Measurements from ENCODE around the gene PDE1C. TPM values are rescaled to one million over a fixed set of nuclear protein-coding genes. Genes with fewer than 3 reads are reported as not detected.

PDE1C gene
- total RNA-seq, 3 donors from 2014 or later (not counting 1 experiment from before 2014, with no cell fraction given), result not detected

GRCh38 chr7:32045228-32045627 is 25.0 kb downstream of the PDE1C start:
- TF ChIP-seq, protein P1, sequence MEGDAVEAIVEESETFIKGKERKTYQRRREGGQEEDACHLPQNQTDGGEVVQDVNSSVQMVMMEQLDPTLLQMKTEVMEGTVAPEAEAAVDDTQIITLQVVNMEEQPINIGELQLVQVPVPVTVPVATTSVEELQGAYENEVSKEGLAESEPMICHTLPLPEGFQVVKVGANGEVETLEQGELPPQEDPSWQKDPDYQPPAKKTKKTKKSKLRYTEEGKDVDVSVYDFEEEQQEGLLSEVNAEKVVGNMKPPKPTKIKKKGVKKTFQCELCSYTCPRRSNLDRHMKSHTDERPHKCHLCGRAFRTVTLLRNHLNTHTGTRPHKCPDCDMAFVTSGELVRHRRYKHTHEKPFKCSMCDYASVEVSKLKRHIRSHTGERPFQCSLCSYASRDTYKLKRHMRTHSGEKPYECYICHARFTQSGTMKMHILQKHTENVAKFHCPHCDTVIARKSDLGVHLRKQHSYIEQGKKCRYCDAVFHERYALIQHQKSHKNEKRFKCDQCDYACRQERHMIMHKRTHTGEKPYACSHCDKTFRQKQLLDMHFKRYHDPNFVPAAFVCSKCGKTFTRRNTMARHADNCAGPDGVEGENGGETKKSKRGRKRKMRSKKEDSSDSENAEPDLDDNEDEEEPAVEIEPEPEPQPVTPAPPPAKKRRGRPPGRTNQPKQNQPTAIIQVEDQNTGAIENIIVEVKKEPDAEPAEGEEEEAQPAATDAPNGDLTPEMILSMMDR (IDR thresholded peaks at IDR 0.05), result no peak
- H3K27ac ChIP-seq (ENCODE audit: low read length), result no peak overlapping the region
- Mint-ChIP-seq H3K27ac (no peak overlapping the region), H3K9me3 (peaks cover 0 to 2% of the 10 kb centered on the region in 2 donors), H3K27me3 (ENCODE audit: low read depth in 2 of 2) (no peaks in the 10 kb centered on the region), H3K4me1 (peaks cover 0 to 6% of the 10 kb centered on the region in 2 donors), H3K4me3 (no peak overlapping the region), H3K36me3 (no peaks in the 10 kb centered on the region)
- H3K9me3 ChIP-seq (ENCODE audit: control insufficient read depth, insufficient read depth, low read length), result no peaks in the 10 kb centered on the region
- no peaks in the 10 kb centered on the region for H3K4me1 ChIP-seq (ENCODE audit: control insufficient read depth, insufficient read depth, low read length)
- no peak for DNase-seq
- no peaks in the 10 kb centered on the region for H3K27me3 ChIP-seq (ENCODE audit: control insufficient read depth, insufficient read depth, low read length)
- H3K36me3 ChIP-seq (ENCODE audit: control insufficient read depth, insufficient read depth, low read length), result no peaks in the 10 kb centered on the region
- H3K4me3 ChIP-seq (ENCODE audit: low read length), result no peak overlapping the region
- intact Hi-C loops (cut with micrococcal nuclease), result no loop called here
- no peak for ATAC-seq

- no peak for DNase-seq
- TF ChIP-seq, protein P1 (IDR thresholded peaks at IDR 0.05), result no peak
- Histone ChIP-seq H3K27me3 (ENCODE audit: control insufficient read depth, insufficient read depth, low read length) (no peaks in the 10 kb centered on the region), H3K36me3 (ENCODE audit: control insufficient read depth, insufficient read depth, low read length) (no peaks in the 10 kb centered on the region), H3K27ac (ENCODE audit: low read length) (no peak overlapping the region), H3K4me1 (ENCODE audit: control insufficient read depth, insufficient read depth, low read length) (no peaks in the 10 kb centered on the region), H3K9me3 (ENCODE audit: control insufficient read depth, insufficient read depth, low read length) (no peaks in the 10 kb centered on the region), H3K4me3 (ENCODE audit: low read length) (no peak overlapping the region)
- no peaks in the 10 kb centered on the region for H3K27me3 Mint-ChIP-seq (ENCODE audit: low read depth in 2 of 2)
- no peak for ATAC-seq
- no peak overlapping the region for H3K27ac Mint-ChIP-seq
- WGBS (ENCODE audit: insufficient coverage), result 66% methylated on average over 2 of the region's 3 CpGs
- intact Hi-C loops (cut with micrococcal nuclease), result no loop called here
- H3K4me3 Mint-ChIP-seq, result no peak overlapping the region
- H3K36me3 Mint-ChIP-seq, result no peaks in the 10 kb centered on the region
- H3K4me1 Mint-ChIP-seq, result peaks cover 0 to 6% of the 10 kb centered on the region in 2 donors
- peaks cover 0 to 2% of the 10 kb centered on the region in 2 donors for H3K9me3 Mint-ChIP-seq
These were observed 25.5 kb downstream of the PDE1C start for GRCh38 chr7:32044739-32045138.

GRCh38 chr7:32043688-32044087 is 26.5 kb downstream of the PDE1C start:
- Mint-ChIP-seq H3K27me3 (ENCODE audit: low read depth in 2 of 2) (no peaks in the 10 kb centered on the region), H3K4me1 (no peaks in the 10 kb centered on the region), H3K9me3 (no peaks in the 10 kb centered on the region), H3K27ac (no peak overlapping the region), H3K36me3 (no peaks in the 10 kb centered on the region), H3K4me3 (no peak overlapping the region)
- Histone ChIP-seq H3K9me3 (ENCODE audit: control insufficient read depth, insufficient read depth, low read length) (no peaks in the 10 kb centered on the region), H3K36me3 (ENCODE audit: control insufficient read depth, insufficient read depth, low read length) (no peaks in the 10 kb centered on the region), H3K27me3 (ENCODE audit: control insufficient read depth, insufficient read depth, low read length) (no peaks in the 10 kb centered on the region), H3K4me1 (ENCODE audit: control insufficient read depth, insufficient read depth, low read length) (no peaks in the 10 kb centered on the region), H3K4me3 (ENCODE audit: low read length) (no peak overlapping the region), H3K27ac (ENCODE audit: low read length) (no peak overlapping the region)
- intact Hi-C loops (cut with micrococcal nuclease), result no loop called here
- TF ChIP-seq, protein P1 (IDR thresholded peaks at IDR 0.05), result no peak
- DNase-seq (no peak), ATAC-seq (no peak)
- WGBS (ENCODE audit: insufficient coverage), result 71% methylated on average over 3 of the region's 3 CpGs

- no peaks in the 10 kb centered on the region for H3K36me3 ChIP-seq (ENCODE audit: control insufficient read depth, insufficient read depth, low read length)
- no peaks in the 10 kb centered on the region for H3K27me3 ChIP-seq (ENCODE audit: control insufficient read depth, insufficient read depth, low read length)
- no peaks in the 10 kb centered on the region for H3K4me1 ChIP-seq (ENCODE audit: control insufficient read depth, insufficient read depth, low read length)
- TF ChIP-seq, protein P1 (IDR thresholded peaks at IDR 0.05), result no peak
- H3K4me1 Mint-ChIP-seq, result no peaks in the 10 kb centered on the region
- H3K9me3 ChIP-seq (ENCODE audit: control insufficient read depth, insufficient read depth, low read length), result no peaks in the 10 kb centered on the region
- H3K27ac Mint-ChIP-seq, result no peak overlapping the region
- no peak overlapping the region for H3K4me3 ChIP-seq (ENCODE audit: low read length)
- ATAC-seq, result no peak
- H3K36me3 Mint-ChIP-seq, result no peaks in the 10 kb centered on the region
- no peak overlapping the region for H3K4me3 Mint-ChIP-seq
- no peaks in the 10 kb centered on the region for H3K27me3 Mint-ChIP-seq (ENCODE audit: low read depth in 2 of 2)
- DNase-seq, result no peak
- intact Hi-C loops (cut with micrococcal nuclease), result no loop called here
- WGBS (ENCODE audit: insufficient coverage), result 83% methylated on average over 5 of the region's 5 CpGs
- H3K27ac ChIP-seq (ENCODE audit: low read length), result no peak overlapping the region
- no peaks in the 10 kb centered on the region for H3K9me3 Mint-ChIP-seq
These were observed 27.3 kb downstream of the PDE1C start for GRCh38 chr7:32042900-32043299.

All from natural killer cell (primary cell).